Bronchial epithelial cell (primary cell): ENCODE results near the gene ACADVL. TPM values are rescaled to one million over a fixed set of nuclear protein-coding genes. Genes with fewer than 3 reads are reported as not detected.

ENCODE experiments used
- DNase-seq: peaks from one replicate; pipeline ENCODE4 v3.0.0-alpha.2; 2010; ENCODE audit warnings: low read depth
- FAIRE-seq: peaks from 2 replicates; lab custom pipeline; 2011; peaks lifted over from hg19 to GRCh38; lab: Jason Lieb, UNC
- H3K27me3 ChIP-seq: 2 replicates; pipeline ENCODE4 v1.5.1; 2011; ENCODE audit warnings: low read length; ENCODE audit not compliant: control insufficient read depth, insufficient read depth
- H3K36me3 ChIP-seq: 2 replicates; pipeline ENCODE4 v1.5.1; 2011; ENCODE audit warnings: low read length; ENCODE audit not compliant: control insufficient read depth, insufficient read depth
- H3K4me3 ChIP-seq: 2 replicates; pipeline ENCODE4 v1.5.1; 2011; ENCODE audit warnings: mild to moderate bottlenecking, low read depth, low read length, control low read depth
- CTCF ChIP-seq: IDR thresholded peaks from 2 replicates; pipeline ENCODE4 v1.5.1; 2011; ENCODE audit warnings: mild to moderate bottlenecking, moderate library complexity, low read length, control low read depth, inconsistent platforms; ENCODE audit not compliant: insufficient read depth, severe bottlenecking
- total RNA-seq: library from RNA; depleted of rRNA; stranded (reverse); fragments of >200 nt; gene quantifications from 2 replicates; pipeline ENCODE4 v1.2.1, GENCODE V29; 2014

ACADVL gene
- total RNA-seq, 1 donor from 2014 or later, result 216 TPM

GRCh38 chr17:7196651-7197401 is 22.9 kb upstream of the ACADVL start:
- Histone ChIP-seq H3K27me3 (no peaks in the 10 kb centered on the region), H3K36me3 (no peaks in the 10 kb centered on the region), H3K4me3 (no peak overlapping the region)
- DNase-seq (no peak), FAIRE-seq (peak; percentile 72)
- TF ChIP-seq CTCF, result no peak

GRCh38 chr17:7203391-7203790 is 16.3 kb upstream of the ACADVL start:
- no peak for TF ChIP-seq CTCF
- H3K27me3 ChIP-seq, result no peaks in the 10 kb centered on the region
- no peaks in the 10 kb centered on the region for H3K36me3 ChIP-seq
- H3K4me3 ChIP-seq, result no peak overlapping the region
- DNase-seq (no peak), FAIRE-seq (no peak)

- Histone ChIP-seq H3K27me3 (no peaks in the 10 kb centered on the region), H3K36me3 (no peaks in the 10 kb centered on the region), H3K4me3 (peak overlapping the region; percentile 48)
- FAIRE-seq (no peak), DNase-seq (no peak)
- TF ChIP-seq CTCF, result no peak
These were observed 15.4 kb upstream of the ACADVL start for GRCh38 chr17:7204336-7204735.

- Histone ChIP-seq H3K36me3 (no peaks in the 10 kb centered on the region), H3K4me3 (peak overlapping the region; percentile 48), H3K27me3 (no peaks in the 10 kb centered on the region)
- no peak for TF ChIP-seq CTCF
- DNase-seq (peak; percentile 63), FAIRE-seq (no peak)
These were observed 14.8 kb upstream of the ACADVL start for GRCh38 chr17:7204828-7205461.

- TF ChIP-seq CTCF, result no peak
- Histone ChIP-seq H3K36me3 (no peaks in the 10 kb centered on the region), H3K4me3 (peak overlapping the region; percentile 48), H3K27me3 (no peaks in the 10 kb centered on the region)
- DNase-seq (no peak), FAIRE-seq (no peak)
These were observed 14.2 kb upstream of the ACADVL start for GRCh38 chr17:7205561-7205960.
